Suprapubic skin (tissue), 4 donors: Measurements from ENCODE around the gene ST3GAL6. TPM values are rescaled to one million over a fixed set of nuclear protein-coding genes. Genes with fewer than 3 reads are reported as not detected.
A peak's percentile ranks its signal among the peaks of the same experiment; 100 is the strongest.

Experiments
- DNase-seq, 2 donors: peaks; one replicate each; pipeline ENCODE4 v3.0.0-alpha.2; 2019; ENCODE audit warnings: low spot score in 2 of 2
- H3K27ac ChIP-seq: fragments of 200-600 bp; sonication (generic); one replicate; pipeline ENCODE4 v1.5.1; 2019
- H3K27me3 ChIP-seq: fragments of 200-600 bp; sonication (generic); one replicate; pipeline ENCODE4 v1.5.1; 2019
- H3K36me3 ChIP-seq: fragments of 200-600 bp; sonication (generic); one replicate; pipeline ENCODE4 v1.5.1; 2019
- H3K4me1 ChIP-seq: fragments of 200-600 bp; sonication (generic); one replicate; pipeline ENCODE4 v1.5.1; 2019
- H3K4me3 ChIP-seq: fragments of 200-600 bp; sonication (generic); one replicate; pipeline ENCODE4 v1.5.1; 2019; ENCODE audit warnings: mild to moderate bottlenecking
- H3K9me3 ChIP-seq: fragments of 200-600 bp; sonication (generic); one replicate; pipeline ENCODE4 v1.5.1; 2019
- EP300 ChIP-seq: sonication (generic); formaldehyde crosslinking; IDR thresholded peaks from one replicate; pipeline ENCODE4 v1.6.1; 2017; ENCODE audit warnings: antibody characterized with exemption
- POLR2A ChIP-seq, 2 donors: fragments of 450-650 bp; IDR thresholded peaks; one replicate each; pipeline ENCODE4 v1.6.1; 2017; ENCODE audit warnings: antibody characterized with exemption in 2 of 2, mild to moderate bottlenecking in 2 of 2, moderate library complexity in 2 of 2
- POLR2AphosphoS5 ChIP-seq, 3 donors: sonication (generic); formaldehyde crosslinking; IDR thresholded peaks; one replicate each; pipeline ENCODE4 v1.6.1; 2017; ENCODE audit warnings: antibody characterized with exemption in 3 of 3
- WGBS: methylation state at CpG from one replicate; pipeline ENCODE4 v1.1.5; 2018; 5-methylcytosine and 5-hydroxymethylcytosine counted together
- total RNA-seq, 4 donors: library from RNA; depleted of rRNA; stranded (reverse); fragments of >200 nt; gene quantifications; one replicate each; pipeline ENCODE4 v1.1.0, GENCODE V29; 2016
- TF ChIP-seq, protein P1 (sequence below), 2 donors: fragments of 200-600 bp in 1 of 2; fragments of 450-650 bp in 1 of 2; sonication (generic) in 1 of 2; IDR thresholded peaks; one replicate each; pipeline ENCODE4 v1.5.1; 2016 to 2019; ENCODE audit warnings: antibody characterized with exemption in 2 of 2, mild to moderate bottlenecking in 1 of 2, moderate library complexity in 1 of 2

Gene ST3GAL6
- total RNA-seq, 4 donors from 2014 or later = 13.1 to 48.0 (median 20.6) TPM

DNA sequence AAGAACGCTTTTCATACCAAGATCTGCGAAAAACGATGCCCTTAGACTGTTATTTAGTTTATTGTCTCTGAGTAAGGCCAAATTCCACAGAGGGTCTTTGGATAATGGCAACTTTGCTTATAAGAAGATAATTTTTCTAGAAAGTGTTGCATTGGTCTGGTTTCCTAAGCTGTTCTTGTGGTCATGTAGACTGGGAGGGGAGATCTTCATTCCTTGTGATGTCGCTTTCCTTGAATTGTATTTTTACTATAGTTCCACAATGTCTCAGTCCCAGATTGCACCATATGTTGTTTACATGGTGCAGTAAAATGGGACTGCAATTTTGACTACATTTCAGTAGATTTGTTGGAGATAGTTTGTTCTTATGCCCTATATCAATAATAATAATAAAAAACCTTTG, 28.8 kb upstream of the ST3GAL6 start:
- H3K4me1 ChIP-seq = peaks cover 11% of the 10 kb centered on the region
- H3K27ac ChIP-seq = no peak overlapping the region
- H3K4me3 ChIP-seq = peak overlapping the region; percentile 92
- H3K27me3 ChIP-seq = no peaks in the 10 kb centered on the region
- H3K36me3 ChIP-seq = no peaks in the 10 kb centered on the region
- no peak for DNase-seq
- WGBS = 38% methylated on average over 4 of the region's 4 CpGs
- TF ChIP-seq POLR2AphosphoS5 (IDR thresholded peaks at IDR 0.05) = no peak
- no peak for TF ChIP-seq EP300
- TF ChIP-seq, protein P1, sequence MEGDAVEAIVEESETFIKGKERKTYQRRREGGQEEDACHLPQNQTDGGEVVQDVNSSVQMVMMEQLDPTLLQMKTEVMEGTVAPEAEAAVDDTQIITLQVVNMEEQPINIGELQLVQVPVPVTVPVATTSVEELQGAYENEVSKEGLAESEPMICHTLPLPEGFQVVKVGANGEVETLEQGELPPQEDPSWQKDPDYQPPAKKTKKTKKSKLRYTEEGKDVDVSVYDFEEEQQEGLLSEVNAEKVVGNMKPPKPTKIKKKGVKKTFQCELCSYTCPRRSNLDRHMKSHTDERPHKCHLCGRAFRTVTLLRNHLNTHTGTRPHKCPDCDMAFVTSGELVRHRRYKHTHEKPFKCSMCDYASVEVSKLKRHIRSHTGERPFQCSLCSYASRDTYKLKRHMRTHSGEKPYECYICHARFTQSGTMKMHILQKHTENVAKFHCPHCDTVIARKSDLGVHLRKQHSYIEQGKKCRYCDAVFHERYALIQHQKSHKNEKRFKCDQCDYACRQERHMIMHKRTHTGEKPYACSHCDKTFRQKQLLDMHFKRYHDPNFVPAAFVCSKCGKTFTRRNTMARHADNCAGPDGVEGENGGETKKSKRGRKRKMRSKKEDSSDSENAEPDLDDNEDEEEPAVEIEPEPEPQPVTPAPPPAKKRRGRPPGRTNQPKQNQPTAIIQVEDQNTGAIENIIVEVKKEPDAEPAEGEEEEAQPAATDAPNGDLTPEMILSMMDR (IDR thresholded peaks at IDR 0.05) = no peak
- TF ChIP-seq POLR2A (IDR thresholded peaks at IDR 0.05) = no peak
- no peaks in the 10 kb centered on the region for H3K9me3 ChIP-seq

DNA sequence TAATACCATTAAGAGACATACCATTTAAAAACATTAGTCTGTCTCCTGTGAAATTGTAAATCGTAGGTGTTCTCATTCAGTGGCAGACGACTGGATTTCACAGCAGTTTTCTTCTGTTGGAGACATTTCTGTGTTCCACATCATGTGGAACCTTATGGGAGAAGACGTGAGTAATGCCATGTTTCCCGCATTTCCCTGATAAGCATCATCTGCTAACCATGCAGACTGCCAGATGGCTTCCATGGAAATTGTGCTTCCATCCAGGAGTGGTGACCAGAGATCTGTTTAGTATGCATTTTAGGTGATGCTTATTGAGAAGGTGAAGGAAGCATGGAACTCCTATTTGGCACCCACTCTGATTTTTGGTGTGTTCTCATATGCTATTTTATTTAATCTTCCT, 28.4 kb upstream of the ST3GAL6 start:
- WGBS = 73% methylated on average over 4 of the region's 4 CpGs
- H3K4me1 ChIP-seq = peaks cover 11% of the 10 kb centered on the region
- H3K27me3 ChIP-seq = no peaks in the 10 kb centered on the region
- no peak overlapping the region for H3K4me3 ChIP-seq
- H3K9me3 ChIP-seq = no peaks in the 10 kb centered on the region
- no peaks in the 10 kb centered on the region for H3K36me3 ChIP-seq
- H3K27ac ChIP-seq = no peak overlapping the region
- TF ChIP-seq EP300 (no peak), POLR2AphosphoS5 (IDR thresholded peaks at IDR 0.05) (no peak), POLR2A (IDR thresholded peaks at IDR 0.05) (no peak)
- TF ChIP-seq, protein P1 (IDR thresholded peaks at IDR 0.05) = no peak
- DNase-seq = no peak

DNA sequence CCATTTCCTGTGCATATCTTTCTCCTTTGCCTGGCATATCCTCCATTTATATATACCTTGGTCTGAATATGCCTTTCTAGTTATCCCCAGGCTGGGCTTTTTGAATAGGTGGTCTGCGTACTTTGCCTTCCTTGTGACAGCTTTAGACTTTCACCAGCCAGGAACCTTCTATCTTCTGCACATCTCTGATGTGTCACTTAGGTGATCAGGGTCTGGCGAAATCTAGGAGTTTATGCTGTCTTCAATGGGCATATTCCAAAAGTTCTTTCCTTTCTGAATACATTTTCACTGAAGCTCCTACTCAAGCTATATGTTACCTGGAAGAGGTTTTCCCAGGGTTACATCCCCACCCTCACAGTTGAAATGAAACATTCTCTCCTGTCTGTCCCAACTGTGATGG, 27.8 kb upstream of the ST3GAL6 start:
- TF ChIP-seq POLR2A (IDR thresholded peaks at IDR 0.05) (no peak), EP300 (no peak), POLR2AphosphoS5 (IDR thresholded peaks at IDR 0.05) (no peak)
- TF ChIP-seq, protein P1 (IDR thresholded peaks at IDR 0.05) = no peak
- H3K4me3 ChIP-seq = no peak overlapping the region
- WGBS = 94% methylated on average over 2 of the region's 2 CpGs
- H3K36me3 ChIP-seq = no peaks in the 10 kb centered on the region
- H3K27me3 ChIP-seq = no peaks in the 10 kb centered on the region
- no peak for DNase-seq
- H3K9me3 ChIP-seq = no peaks in the 10 kb centered on the region
- peaks cover 11% of the 10 kb centered on the region for H3K4me1 ChIP-seq
- no peak overlapping the region for H3K27ac ChIP-seq

DNA sequence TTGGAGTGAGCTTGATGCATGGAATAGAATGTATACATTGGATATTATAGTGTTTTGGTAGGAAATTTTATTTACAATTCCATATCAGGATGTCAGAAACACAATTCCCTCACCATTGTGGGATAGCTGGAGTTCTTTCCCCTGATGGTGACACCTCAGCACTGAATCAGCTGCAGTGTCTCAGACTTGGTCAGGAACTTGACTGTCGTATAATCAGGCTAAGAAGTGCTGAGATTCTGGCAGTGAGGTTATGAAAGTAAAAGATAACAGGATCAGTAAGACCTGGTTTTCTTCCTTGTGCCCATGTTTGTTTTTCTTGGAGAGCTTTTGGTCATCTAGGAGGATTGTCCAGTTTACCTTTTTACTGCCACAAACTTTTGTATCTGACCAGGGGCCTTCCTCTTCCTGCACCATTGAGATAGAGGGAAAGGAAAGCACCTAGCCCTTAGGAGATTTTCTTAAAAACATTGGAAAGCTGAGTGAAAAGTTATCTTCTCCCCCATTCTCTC, 27.3 kb upstream of the ST3GAL6 start:
- Histone ChIP-seq H3K9me3 (no peaks in the 10 kb centered on the region), H3K36me3 (no peaks in the 10 kb centered on the region), H3K4me3 (no peak overlapping the region), H3K27ac (no peak overlapping the region), H3K27me3 (no peaks in the 10 kb centered on the region), H3K4me1 (peaks cover 11% of the 10 kb centered on the region)
- WGBS = 88% methylated on average over 1 of the region's 1 CpG
- no peak for DNase-seq
- TF ChIP-seq, protein P1 (IDR thresholded peaks at IDR 0.05) = no peak
- TF ChIP-seq POLR2AphosphoS5 (IDR thresholded peaks at IDR 0.05) (no peak), POLR2A (IDR thresholded peaks at IDR 0.05) (no peak), EP300 (no peak)

DNA sequence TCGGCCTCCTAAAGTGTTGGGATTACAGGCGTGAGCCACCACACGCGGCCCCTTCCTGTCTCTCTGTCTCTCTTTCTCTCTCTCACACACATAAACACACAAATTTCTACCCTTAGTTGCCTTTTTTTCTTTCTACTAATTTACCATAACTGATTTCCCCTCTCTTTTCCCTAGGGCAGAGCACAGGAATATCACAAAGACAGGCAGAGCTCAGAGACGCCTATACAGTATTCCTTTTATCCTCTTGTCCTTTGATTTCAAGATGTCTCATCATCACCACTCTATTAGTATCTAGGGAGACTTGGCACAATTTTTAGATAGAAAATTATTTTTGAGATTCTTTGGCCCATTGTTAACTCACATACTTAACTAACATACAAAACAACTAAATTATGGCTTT, 25.8 kb upstream of the ST3GAL6 start:
- no peak for TF ChIP-seq POLR2A (IDR thresholded peaks at IDR 0.05)
- TF ChIP-seq EP300 = no peak
- WGBS = 91% methylated on average over 5 of the region's 5 CpGs
- H3K4me3 ChIP-seq = no peak overlapping the region
- no peaks in the 10 kb centered on the region for H3K36me3 ChIP-seq
- H3K9me3 ChIP-seq = no peaks in the 10 kb centered on the region
- H3K4me1 ChIP-seq = peaks cover 3% of the 10 kb centered on the region
- H3K27me3 ChIP-seq = no peaks in the 10 kb centered on the region
- no peak overlapping the region for H3K27ac ChIP-seq
- DNase-seq = no peak

DNA sequence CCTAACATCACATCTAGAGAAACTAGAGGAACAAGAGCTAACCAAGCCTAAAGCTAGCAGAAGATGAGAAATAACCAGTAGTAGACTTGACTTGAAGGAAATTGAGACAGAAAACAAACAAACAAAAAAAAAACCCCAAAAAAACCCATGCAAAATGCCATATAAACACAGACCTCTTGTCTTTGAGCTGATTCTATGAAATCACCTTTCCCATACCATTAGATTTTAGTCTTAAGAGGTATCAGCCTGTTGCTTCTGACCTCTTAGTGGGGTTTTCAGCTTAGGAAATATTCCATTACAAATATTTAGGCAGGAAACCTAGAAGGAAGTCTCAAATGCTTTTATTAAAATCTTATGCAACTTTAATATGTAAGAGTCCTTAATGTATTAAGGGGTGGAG, 23.9 kb upstream of the ST3GAL6 start:
- peaks cover 4% of the 10 kb centered on the region for H3K4me1 ChIP-seq
- no peaks in the 10 kb centered on the region for H3K9me3 ChIP-seq
- no peaks in the 10 kb centered on the region for H3K27me3 ChIP-seq
- H3K36me3 ChIP-seq = no peaks in the 10 kb centered on the region
- no peak overlapping the region for H3K4me3 ChIP-seq
- no peak overlapping the region for H3K27ac ChIP-seq
- TF ChIP-seq EP300 = no peak
- no peak for TF ChIP-seq POLR2A (IDR thresholded peaks at IDR 0.05)
- TF ChIP-seq, protein P1 (IDR thresholded peaks at IDR 0.05) = no peak
- TF ChIP-seq POLR2AphosphoS5 (IDR thresholded peaks at IDR 0.05) = no peak
- no peak for DNase-seq
